ENCODE measurements around the gene GRM1.

GRM1 gene

DNA sequence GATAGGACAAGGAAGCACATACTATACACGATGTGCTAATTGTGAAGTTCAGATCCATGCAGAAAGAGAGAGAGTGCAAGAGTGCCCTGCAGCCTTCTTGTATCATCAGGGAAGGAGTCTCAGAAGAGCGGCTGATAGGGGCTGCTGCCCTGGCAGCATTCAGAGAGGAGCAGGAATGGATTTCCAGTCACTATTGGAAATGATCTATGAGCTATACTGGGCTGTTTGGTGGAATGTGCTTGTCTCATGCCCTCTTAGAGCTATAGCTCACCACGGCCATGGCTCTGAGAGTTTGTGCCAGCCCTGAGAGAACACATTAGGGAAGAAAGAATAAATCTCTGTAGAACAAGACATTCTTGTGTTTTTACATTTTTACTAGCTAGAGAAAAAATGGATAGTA, 302.2 kb downstream of the GRM1 start:
- DNase-seq (ENCODE audit: low spot score): no peak

DNA sequence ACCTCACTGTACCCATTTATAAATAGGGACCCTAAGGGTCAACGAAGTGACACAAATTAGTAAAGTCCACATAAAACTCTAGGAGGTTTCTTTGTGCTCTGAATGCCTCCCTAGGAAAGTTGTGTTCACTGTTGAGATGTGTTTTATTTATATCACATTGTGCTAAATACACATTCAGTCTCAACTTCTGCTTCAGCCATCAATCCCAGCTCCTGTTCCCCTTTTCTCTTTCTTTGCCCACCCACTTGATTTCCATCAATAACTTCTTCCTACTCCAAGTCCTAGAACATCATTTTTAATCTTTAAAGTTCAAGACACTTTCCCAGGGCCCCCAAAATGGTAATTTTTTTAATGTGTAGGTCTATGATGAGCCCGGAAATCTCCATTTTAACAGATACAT, 306.5 kb downstream of the GRM1 start:
- no peak for DNase-seq (ENCODE audit: low spot score)

DNA sequence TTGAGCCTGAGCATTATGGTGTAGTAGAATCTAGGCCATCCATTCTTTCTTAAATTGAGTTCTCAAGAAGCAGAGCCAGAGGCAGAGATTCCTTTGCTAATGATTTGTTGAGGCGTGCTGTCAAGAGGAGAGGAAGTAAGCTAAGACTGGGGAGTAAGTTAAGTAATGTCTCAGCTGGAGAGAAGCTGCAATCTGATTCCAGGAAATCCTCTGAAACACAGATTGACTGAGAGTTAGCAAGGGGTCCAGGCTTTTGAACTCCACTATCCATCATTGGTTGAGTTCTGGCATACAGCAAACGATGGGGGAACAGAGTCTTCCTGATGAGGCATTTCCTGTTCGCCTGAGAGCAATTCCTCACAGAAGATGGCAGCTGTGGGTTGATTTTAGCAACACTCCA, 307.3 kb downstream of the GRM1 start:
- DNase-seq (ENCODE audit: low spot score): no peak

DNA sequence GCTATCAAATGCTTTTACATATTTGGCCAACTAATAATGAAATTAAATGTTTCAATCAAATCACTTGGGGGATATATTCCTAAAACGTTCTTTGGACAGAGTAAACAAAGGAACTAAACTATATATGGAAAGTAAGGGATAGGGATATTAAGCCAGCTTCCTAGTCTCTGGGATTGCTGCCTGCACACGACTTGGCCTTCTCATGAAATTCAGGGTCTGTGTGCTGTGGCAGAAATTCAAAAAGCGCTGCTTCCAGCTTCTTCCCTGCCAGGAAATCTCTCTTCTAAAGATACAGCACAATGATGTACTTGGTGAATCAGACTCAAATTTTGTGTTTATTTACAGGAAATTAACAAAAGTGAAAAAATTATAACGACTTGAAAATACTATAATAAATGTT, 308.5 kb downstream of the GRM1 start:
- DNase-seq (ENCODE audit: low spot score): no peak

DNA sequence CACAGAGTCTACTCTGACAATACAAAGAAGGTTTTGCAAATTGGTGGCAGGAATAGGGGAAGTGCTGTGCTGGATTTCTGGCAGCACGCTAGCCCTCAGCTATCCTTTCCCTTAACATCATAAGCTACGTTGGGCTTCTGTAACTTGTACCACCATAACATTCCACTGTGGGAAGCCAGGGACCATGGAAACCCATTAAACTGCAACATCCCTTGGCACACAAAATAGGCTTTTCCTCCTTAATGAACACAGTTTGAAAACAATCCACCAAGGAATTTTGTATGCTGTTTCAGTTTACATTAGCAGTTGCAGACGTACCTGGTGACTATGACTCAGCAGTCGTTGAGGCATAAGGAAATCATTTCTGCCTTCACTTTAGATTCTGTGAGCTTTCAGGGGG, 310.9 kb downstream of the GRM1 start:
- DNase-seq (ENCODE audit: low spot score): no peak

DNA sequence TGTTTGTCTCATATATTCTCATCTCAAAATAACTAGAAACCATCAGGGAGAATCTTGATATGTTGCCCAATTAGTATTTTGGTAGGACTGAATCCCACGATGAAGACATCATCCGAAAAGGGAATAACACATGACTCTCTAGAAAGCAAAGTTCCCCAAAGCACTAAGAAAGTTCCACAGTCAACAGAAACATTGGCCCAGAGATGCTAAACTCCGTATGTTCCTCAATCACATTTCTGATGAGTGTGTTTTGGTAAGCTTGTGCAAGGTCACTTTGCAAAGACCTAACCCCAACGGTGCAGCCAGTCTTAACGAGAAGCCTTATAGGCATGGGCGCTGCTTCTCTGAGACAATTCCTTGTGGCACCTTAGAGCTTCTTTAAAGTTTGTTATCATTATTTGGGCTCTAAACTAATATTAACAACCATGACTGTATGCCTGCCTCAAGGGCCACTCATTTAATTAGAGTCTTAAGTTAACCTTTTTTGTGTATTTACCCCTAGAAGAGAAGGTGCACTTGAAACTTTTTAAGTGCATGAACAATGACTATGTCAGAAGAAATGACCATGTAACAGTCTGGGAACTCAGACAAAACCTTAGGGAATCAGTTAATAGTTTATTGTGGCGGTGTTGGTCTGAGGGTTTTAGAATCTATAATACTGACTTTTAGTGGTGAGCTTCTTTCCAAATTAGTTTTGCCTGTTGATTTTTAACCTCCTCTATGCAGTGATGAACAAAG, 312.8 kb downstream of the GRM1 start:
- no peak for DNase-seq (ENCODE audit: low spot score)

DNA sequence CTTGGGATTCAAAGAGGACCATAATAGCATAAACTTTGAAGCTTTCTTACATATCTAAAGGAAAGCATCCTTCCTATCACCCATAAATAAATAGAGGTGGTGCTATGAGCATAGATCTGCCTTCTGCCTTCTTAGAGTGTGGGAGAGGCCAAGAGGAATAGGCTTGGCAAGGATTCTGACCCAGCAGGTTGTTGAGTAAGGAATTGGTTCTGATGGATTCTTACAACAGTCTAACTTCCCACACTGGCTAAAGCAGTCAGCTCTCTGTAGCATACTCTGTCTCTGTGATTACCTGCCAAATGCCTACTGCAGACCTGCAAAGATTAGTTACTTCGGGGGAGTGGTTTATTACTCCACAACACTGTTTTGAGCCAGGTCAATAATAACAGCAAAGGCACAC, 316.7 kb downstream of the GRM1 start:
- DNase-seq (ENCODE audit: low spot score): no peak

DNA sequence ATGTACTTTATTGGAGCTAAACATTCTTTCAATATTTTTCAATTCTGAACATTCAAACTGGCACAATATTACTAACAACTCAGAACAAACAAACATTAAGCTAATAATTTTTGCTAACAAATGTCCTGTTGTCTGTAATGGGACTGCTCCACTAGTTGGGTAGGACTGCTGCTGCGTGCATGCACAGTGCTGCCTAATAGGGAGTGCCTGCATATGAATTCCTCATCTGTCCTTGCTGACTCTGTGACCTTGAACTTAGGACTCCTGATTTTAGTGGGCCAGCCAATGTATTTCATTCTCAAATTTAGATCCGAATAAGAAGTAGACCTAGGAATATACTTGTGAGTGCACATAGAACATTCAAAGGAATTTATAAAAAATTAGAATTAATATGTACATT, 318.2 kb downstream of the GRM1 start:
- DNase-seq (ENCODE audit: low spot score): no peak

DNA sequence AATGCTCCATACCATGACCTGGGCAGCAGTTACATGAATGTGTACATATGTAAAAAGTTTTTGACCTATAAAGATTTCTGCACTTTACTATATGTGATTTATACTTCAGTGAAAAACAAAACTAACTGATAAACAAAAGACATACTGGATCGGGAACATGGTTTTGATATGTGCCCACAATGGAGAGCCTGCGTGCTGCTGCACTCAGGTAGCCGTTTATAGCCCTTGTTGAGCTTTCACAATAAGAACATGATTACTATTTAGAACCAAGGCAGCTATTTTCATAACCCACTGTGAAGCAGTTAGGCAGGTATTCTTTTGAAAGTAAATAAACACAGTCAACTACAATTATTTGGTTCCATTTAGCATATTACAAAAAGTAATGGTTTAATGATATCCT, 318.8 kb downstream of the GRM1 start:
- no peak for DNase-seq (ENCODE audit: low spot score)

DNA sequence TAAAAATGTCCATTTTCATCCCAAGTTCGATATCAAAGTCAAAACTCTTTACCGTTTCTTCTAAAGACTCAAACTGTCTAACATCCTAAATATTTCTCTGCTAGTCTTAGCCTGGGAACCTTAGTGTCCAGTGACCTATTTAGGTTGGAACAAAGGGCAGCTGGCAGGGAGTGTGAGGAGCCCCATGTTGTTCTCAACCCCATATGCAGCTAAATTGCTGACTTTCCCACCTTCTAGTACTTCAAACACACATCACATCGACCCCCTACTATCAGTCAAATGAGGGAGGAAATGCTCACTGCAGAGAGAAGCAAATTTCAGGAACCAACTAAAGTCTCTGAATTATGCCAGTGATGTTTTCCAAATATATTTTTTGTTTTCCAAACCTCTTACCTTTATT, 322.2 kb downstream of the GRM1 start:
- DNase-seq (ENCODE audit: low spot score): no peak

DNA sequence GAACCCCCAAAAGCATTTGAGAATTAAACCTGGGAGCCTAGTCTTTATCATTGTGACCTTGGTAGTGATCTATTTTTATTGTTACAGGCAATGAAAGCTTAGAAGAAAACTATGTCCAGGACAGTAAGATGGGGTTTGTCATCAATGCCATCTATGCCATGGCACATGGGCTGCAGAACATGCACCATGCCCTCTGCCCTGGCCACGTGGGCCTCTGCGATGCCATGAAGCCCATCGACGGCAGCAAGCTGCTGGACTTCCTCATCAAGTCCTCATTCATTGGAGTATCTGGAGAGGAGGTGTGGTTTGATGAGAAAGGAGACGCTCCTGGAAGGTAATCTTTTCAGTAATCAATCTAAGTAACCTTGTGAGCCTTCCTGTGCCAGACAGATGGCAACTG, 323.3 kb downstream of the GRM1 start:
- no peak for DNase-seq (ENCODE audit: low spot score)

DNA sequence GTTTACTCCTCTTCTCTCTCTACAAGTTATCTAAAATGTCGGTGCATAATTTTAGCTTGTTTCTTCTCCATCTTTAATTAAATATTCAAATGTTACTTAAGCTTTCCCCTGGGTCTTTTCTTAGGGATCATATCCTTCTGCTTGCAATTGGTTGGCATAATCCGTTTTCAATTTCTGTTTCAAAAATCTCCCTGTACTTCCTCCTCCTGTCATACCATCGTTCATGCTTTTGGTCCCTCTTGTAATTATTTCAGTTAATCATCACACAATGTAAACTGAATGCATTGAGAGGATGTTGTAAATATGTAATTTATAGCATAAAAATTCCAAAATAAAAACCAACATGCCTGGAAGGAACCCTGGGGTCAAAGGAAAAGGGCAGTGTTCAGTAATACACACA, 325.6 kb downstream of the GRM1 start:
- no peak for DNase-seq (ENCODE audit: low spot score)

DNA sequence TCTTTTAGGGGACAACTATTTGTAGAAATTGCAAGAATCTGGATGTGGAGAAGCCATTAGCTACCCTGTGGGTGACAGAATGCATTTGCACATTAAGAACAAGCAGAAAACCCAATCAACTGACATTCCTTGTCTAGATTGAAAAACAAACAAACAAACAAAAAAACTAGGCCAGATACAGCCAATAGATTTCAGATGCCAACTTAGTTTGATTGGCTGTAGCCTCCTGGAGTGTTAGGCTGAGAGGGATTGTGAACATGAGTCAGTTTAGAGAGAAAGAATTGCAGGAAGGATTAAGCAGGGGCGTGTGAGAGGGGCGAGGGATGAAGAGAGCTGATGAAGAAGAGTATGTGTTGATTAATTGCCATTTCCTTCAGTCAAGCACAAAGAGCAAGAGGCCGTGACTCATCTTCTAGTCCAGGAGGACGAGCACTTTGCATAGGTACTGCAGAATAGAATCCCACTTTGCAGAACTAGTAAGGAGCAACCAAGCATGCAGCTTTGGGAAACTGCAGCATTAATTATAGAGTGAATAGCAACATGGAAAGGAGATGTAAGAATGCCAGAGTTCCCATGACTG, 326.7 kb downstream of the GRM1 start:
- no peak for DNase-seq (ENCODE audit: low spot score)

DNA sequence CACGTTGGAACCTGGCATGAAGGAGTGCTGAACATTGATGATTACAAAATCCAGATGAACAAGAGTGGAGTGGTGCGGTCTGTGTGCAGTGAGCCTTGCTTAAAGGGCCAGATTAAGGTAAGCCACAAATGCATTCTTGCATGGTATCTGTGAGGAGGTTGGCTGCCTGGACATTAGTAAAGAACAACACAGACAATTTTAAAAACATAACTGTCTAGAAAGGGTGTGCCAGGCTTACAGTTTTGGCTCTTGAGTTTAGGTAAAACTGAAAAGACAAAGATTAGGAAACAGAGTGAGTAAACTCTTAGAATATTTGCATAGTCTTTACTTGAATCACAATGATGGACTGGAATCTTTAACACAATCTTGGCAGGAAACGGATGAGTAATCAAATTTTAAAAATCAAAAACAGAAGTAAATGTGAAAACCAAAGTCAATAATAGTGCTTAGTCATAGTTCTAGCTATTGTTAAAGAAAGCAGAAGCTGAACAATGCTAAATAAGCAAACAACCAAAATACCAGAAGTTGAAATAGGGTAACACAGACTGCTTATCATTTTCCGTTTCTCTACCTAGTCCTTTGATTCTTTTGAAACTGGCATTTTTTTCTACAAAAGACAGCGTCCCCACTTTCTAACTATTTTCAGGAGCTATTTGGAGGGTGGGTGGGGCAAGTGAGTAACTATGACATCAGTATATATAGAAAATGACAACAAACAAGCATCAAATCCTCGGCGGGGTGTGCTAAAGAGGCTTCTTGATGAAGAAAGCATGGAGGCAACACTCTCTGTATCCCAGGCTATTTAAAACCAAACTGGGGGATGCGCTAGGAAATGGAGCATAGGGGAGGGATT, 328.9 kb downstream of the GRM1 start:
- DNase-seq (ENCODE audit: low spot score): no peak

DNA sequence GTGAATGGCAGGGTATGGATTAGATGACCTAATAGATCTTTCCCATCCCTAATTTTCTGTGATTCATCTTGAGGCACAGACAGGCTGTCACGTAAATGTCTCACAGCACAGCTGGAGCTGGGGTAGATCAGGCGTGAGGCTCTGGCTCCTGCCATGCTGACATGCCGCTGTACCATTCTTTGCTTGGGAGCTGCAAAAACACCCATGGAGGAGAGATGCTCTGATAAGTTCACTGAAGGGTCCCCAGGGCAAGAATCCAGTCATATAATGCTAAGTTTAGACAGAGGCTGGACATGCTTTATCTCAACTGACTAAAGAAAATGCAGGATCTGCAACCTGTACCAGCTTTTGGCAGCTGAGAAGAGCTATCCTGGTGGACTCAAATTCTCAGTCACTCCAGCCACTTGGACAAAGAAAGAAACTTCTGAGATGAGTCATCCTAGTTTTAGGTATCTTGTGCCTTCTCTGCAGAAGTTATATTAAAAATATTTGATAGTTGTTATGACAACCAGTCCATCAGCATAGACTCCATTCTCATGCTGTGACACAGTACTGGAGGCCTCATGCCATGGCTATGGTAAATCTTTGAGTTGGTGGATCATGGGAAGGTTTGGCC, 329.7 kb downstream of the GRM1 start:
- no peak for DNase-seq (ENCODE audit: low spot score)

DNA sequence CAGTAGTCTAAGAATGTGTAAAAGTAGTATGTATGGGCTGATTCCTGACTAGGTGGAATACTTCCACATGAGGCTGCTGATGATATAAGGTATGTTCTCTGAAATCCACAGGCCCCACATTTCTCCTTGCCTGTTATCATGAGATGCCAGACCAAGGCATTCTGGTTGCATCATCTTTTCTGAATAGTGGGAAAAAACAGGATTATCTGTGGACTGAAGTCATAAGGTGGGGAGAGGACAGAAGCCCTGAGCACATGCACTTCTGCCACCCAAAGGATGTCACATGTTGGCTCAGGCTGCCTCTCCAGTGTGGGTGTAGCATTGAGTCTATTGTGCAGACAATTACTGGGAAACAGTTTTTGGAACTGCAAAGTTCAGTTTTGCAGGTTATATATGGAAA, 330.3 kb downstream of the GRM1 start:
- DNase-seq (ENCODE audit: low spot score): no peak

DNA sequence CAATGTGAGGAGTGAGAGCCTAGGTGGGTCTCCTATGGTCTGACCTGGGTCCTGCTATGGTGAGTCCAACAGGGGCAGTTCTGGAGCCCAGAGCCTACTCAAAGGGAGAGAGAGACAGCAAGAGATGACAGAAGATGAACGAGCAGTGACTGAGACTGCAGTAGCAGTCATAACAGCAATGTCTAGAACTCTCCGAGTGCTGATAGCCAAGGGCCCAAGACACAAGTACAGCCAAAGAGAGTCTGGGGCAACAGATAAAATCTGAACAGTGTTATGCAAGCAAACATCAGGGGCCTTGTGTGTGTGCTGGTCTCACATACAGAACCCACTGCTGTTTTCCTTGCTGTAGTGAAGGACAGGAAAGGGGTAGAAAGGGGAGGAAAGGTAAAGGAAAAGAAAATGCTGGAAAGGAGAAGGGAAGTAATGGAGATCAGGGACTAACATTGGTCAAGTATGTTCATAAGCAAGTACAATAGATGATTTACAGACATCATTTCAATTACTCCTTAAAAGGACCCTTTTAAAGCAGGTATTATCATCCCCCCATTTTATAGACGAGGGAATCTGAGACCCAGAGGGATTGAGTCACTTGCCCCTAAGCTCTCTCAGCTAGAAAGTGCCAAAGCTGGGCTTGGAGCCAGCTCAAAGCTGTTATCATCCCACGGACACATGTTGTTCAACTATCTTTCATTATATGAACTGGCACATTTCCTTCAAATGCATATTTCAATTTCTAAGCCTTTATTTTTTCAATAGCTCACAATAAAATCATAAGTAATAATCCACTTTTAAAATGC, 332.5 kb downstream of the GRM1 start:
- DNase-seq (ENCODE audit: low spot score): no peak

DNA sequence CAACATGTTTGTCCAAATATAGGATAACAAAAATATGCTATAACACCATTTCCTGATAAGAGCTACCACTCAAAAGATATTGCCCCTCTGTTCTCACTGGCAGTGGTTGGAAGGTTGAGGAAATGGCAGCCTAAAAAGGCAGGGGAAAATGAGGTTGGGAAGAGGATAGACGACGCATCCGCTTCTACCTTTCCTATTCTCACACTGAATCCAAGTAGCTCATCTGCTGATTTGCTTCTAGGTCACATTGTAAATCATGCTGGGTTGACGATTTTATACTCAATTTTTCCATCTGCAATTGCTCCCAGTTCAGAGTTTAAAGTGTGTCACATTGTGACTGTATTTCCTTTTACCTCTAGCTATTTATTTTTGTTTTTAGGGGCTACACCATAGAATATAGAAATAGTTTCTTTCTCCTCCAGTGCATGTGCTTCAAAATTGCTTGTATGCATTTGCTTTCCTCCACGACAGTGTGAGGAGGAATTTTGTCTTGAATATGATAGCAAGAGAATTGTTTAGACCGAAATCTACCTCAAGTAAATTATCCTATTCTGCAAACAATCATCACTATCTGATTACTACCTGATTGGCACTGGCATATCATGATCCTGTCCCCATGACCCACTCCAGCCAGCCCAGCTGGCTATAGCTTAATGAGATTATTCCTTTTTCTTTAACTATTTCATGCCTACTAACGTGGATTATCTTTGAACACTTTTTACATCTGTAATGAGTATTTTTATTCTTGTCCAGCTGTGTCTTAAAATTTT, 335.2 kb downstream of the GRM1 start:
- DNase-seq (ENCODE audit: low spot score): no peak

DNA sequence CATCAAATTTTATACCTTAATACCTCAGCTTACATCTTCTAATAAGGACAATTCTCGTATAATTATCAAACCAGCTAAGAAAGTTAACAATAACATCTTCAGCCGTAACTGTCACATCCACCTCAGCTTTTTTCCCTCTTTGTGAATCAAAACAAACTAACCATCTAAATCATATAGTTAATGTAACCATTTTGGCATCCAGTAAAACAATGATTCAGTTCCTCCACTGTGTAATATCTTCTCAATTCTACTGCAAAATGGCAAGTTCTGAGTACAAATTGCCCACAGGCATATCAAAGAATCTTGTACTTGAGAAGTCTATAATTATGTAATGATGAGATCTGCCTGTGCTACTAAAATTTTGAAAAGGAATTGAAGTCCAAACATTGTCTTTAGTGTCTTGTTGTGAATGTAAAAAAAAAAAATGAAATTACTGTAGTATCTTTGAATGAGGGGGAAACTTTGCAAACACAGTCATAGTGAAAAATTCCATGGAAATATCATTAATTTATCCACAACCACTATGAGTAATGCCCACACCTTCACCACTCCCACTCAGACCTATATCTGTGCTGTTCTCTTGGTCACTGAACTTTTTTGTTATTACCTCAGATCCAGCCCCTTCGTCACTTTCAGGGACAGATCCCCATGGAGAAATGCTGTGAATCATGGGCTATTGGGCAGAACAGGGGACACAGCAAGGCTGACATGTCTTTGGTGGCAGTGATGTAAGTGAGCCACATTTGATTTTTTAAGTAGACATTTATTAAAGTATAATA, 336.1 kb downstream of the GRM1 start:
- no peak for DNase-seq (ENCODE audit: low spot score)

DNA sequence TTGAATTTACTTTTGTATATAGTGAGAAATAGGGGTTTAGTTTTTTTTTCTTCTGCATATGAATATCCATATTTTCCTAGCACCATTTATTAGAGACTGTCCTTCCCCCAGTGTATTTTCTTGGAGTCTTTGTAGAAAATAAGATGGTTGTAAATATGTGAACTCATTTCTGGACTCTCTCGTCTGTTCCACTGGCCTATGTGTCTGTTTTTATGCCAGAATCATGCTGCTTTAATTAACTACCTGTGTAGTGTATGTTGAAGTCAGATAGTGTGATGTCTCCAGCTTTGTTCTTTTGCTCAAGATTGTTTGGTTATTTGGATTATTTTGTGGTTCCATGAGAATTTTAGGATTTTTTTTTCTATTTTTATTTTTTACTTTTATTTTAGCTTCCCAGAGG, 338.2 kb downstream of the GRM1 start:
- DNase-seq (ENCODE audit: low spot score): no peak

DNA sequence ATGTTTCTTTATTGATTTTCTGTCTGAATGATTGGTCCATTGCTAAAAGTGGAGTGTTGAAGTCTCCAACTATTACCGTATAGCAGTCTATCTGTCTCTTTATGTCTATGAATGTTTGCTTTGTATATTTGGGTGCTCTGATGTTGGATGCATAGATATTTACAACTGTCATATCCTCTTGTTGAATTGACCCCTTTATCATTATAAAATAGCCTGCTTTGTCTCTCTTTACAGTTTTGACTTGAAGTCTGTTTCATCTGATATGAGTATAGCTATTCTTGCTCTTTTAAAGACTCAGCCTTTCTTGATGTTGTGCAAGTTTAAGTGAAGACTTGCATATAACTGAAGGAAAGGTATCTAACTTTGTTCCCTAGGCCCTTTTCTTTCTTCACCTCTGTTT, 341.0 kb downstream of the GRM1 start:
- DNase-seq (ENCODE audit: low spot score): no peak

Data from D341Med (cell line).